Smooth muscle cell (in vitro differentiated cells): ENCODE measurements around the gene NPDC1. TPM values are rescaled to one million over a fixed set of nuclear protein-coding genes. Genes with fewer than 3 reads are reported as not detected.
A peak's percentile ranks its signal among the peaks of the same experiment; 100 is the strongest.

Experiments used
- DNase-seq: peaks from one replicate; lab custom pipeline; 2025; ENCODE audit not compliant: unreplicated experiment; lab: John Stamatoyannopoulos, UW
- H2AFZ ChIP-seq: fragments of 200-600 bp; sonication (generic); 2 replicates; pipeline ENCODE4 v1.6.0; 2016; ENCODE audit warnings: antibody characterized with exemption, low read depth, mild to moderate bottlenecking
- H3F3A ChIP-seq: fragments of 200-600 bp; sonication (generic); 2 replicates; pipeline ENCODE4 v1.6.0; 2017; ENCODE audit warnings: antibody characterized with exemption, low read depth
- H3K27ac ChIP-seq: fragments of 200-600 bp; sonication (generic); 2 replicates; pipeline ENCODE4 v1.5.1; 2016; ENCODE audit warnings: low read depth, mild to moderate bottlenecking
- H3K27me3 ChIP-seq: fragments of 200-600 bp; sonication (generic); 2 replicates; pipeline ENCODE4 v1.6.1; 2016; ENCODE audit warnings: low read depth, mild to moderate bottlenecking
- H3K36me3 ChIP-seq: fragments of 200-600 bp; sonication (generic); 2 replicates; pipeline ENCODE4 v1.5.1; 2016; ENCODE audit warnings: low read depth
- H3K4me1 ChIP-seq: fragments of 200-600 bp; sonication (generic); 2 replicates; pipeline ENCODE4 v1.5.1; 2016; ENCODE audit warnings: low read depth
- H3K4me2 ChIP-seq: fragments of 200-600 bp; sonication (generic); 2 replicates; pipeline ENCODE4 v1.6.0; 2016; ENCODE audit warnings: mild to moderate bottlenecking
- H3K4me3 ChIP-seq: fragments of 200-600 bp; sonication (generic); 2 replicates; pipeline ENCODE4 v1.5.1; 2016; ENCODE audit warnings: mild to moderate bottlenecking
- H3K79me2 ChIP-seq: fragments of 200-600 bp; sonication (generic); 2 replicates; pipeline ENCODE4 v1.6.0; 2016; ENCODE audit warnings: low read depth, mild to moderate bottlenecking
- H3K9ac ChIP-seq: fragments of 200-600 bp; sonication (generic); 2 replicates; pipeline ENCODE4 v1.6.0; 2016; ENCODE audit warnings: low read depth
- H3K9me3 ChIP-seq: fragments of 200-600 bp; sonication (generic); replicated peaks from 2 replicates; pipeline ENCODE4 v1.5.1; 2016; ENCODE audit warnings: low read depth
- H4K20me1 ChIP-seq: fragments of 200-600 bp; sonication (generic); 2 replicates; pipeline ENCODE4 v1.6.0; 2016; ENCODE audit warnings: low read depth
- CTCF ChIP-seq: fragments of 200-600 bp; sonication (generic); IDR thresholded peaks from 2 replicates; pipeline ENCODE4 v1.5.1; 2017; ENCODE audit warnings: borderline replicate concordance, mild to moderate bottlenecking, antibody characterized with exemption; ENCODE audit not compliant: insufficient read depth, poor library complexity, severe bottlenecking
- WGBS: methylation state at CpG from one replicate; pipeline ENCODE4 v1.1.7; 2016; ENCODE audit warnings: low lambda C conversion rate; 5-methylcytosine and 5-hydroxymethylcytosine counted together
- polyA plus RNA-seq: library from polyadenylated mRNA; unstranded; fragments of >200 nt; fragmentation: Nextera tagmentation; extraction: Ambion mirVana; gene quantifications from 2 replicates; pipeline ENCODE4 v1.2.1, GENCODE V29; 2016
- total RNA-seq: library from RNA; depleted of rRNA; stranded (reverse); fragments of >200 nt; gene quantifications from 2 replicates; pipeline ENCODE4 v1.2.3, GENCODE V29; 2014

Gene NPDC1
- total and polyA plus RNA-seq, 2 experiments from 2014 or later = 9.9 to 19.3 TPM

- H3K9me3 ChIP-seq = no peaks in the 10 kb centered on the region
- no peak overlapping the region for H3K27ac ChIP-seq
- H3K79me2 ChIP-seq = no peaks in the 10 kb centered on the region
- no peak overlapping the region for H3K4me3 ChIP-seq
- no peak overlapping the region for H3K9ac ChIP-seq
- H3K4me1 ChIP-seq = peaks cover 14% of the 10 kb centered on the region
- 93% methylated on average over 64 of the region's 65 CpGs for WGBS
- TF ChIP-seq CTCF = no peak
- peaks cover 5% of the 10 kb centered on the region for H4K20me1 ChIP-seq
- no peak overlapping the region for H3K4me2 ChIP-seq
- DNase-seq = no peak
- H3K27me3 ChIP-seq = no peaks in the 10 kb centered on the region
- H3K36me3 ChIP-seq = no peaks in the 10 kb centered on the region
- H2AFZ ChIP-seq = no peak overlapping the region
- no peaks in the 10 kb centered on the region for H3F3A ChIP-seq
These were observed 15.1 kb downstream of the NPDC1 start for GRCh38 chr9:137030538-137031527.

- Histone ChIP-seq H3K79me2 (no peaks in the 10 kb centered on the region), H4K20me1 (peaks cover 5% of the 10 kb centered on the region), H3F3A (no peaks in the 10 kb centered on the region), H3K4me3 (no peak overlapping the region), H2AFZ (no peak overlapping the region), H3K9ac (no peak overlapping the region), H3K4me2 (no peak overlapping the region), H3K27me3 (no peaks in the 10 kb centered on the region), H3K9me3 (no peaks in the 10 kb centered on the region), H3K36me3 (no peaks in the 10 kb centered on the region), H3K27ac (no peak overlapping the region), H3K4me1 (peaks cover 14% of the 10 kb centered on the region)
- no peak for TF ChIP-seq CTCF
- DNase-seq = no peak
- WGBS = 81% methylated on average over 14 of the region's 15 CpGs
These were observed 16.0 kb downstream of the NPDC1 start for GRCh38 chr9:137030006-137030405.

DNA sequence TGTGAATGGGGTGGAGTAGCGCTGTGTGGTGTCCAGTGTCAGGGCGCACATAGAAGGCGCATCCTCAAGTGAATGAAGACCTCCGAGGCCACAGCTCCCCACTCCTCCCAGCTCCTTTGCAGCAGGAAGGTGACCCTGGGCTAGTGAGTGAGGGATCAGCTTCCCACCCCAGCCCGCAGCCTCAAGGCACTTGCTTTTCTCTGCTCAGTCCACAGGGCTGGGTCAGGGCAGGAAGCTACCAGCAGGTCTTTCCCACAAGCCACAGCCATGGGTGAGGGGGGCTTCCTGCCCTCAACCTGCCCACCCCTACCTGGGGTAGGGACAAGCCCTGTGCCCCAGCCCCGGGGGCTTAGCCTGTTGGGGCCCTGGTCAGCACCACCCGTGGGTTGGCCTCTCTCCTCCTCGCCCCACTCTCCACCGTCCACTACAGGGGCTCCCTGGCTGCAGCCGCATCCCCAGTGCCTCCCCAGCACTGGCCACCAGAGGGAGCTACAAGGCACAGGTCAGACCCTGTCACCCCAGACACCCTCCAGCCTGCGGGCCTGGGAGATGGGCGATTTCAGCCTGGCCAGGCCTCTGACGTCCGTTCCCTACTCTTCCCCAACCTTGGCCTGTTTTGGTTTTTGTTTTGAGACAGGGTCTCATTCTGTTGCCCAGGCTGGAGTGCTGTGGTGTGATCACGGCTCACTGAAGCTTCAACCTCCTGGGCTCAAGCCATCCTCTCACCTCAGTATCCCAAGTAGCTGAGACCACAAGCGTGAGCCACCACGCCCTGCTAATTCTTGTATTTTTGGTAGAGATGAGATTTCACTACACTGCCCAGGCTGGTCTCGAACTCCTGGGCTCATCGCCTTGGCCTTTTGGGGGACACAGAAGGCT lies 16.7 kb downstream of the NPDC1 start:
- H4K20me1 ChIP-seq = peaks cover 5% of the 10 kb centered on the region
- DNase-seq = peak; percentile 49
- no peaks in the 10 kb centered on the region for H3F3A ChIP-seq
- 42% methylated on average over 19 of the region's 19 CpGs for WGBS
- H2AFZ ChIP-seq = no peak overlapping the region
- no peaks in the 10 kb centered on the region for H3K79me2 ChIP-seq
- TF ChIP-seq CTCF = peak; percentile 84
- H3K9ac ChIP-seq = no peak overlapping the region
- H3K27me3 ChIP-seq = no peaks in the 10 kb centered on the region
- H3K4me2 ChIP-seq = peak overlapping the region; percentile 100
- no peak overlapping the region for H3K27ac ChIP-seq
- no peaks in the 10 kb centered on the region for H3K9me3 ChIP-seq
- peaks cover 14% of the 10 kb centered on the region for H3K4me1 ChIP-seq
- H3K36me3 ChIP-seq = no peaks in the 10 kb centered on the region
- H3K4me3 ChIP-seq = peak overlapping the region; percentile 77
